Vagina (tissue), 2 donors: Measurements from ENCODE around the gene NRXN3.

Source experiments
- POLR2A ChIP-seq, 2 donors: fragments of 450-650 bp; IDR thresholded peaks; one replicate each; pipeline ENCODE4 v1.6.1; 2017; ENCODE audit warnings: antibody characterized with exemption in 2 of 2, mild to moderate bottlenecking in 2 of 2, moderate library complexity in 2 of 2
- TF ChIP-seq, protein P1 (sequence below), 3 experiments: fragments of 450-650 bp in 2 of 3; fragments of 200-600 bp in 1 of 3; sonication (generic) in 1 of 3; IDR thresholded peaks; one replicate each; pipeline ENCODE4 v1.5.1; 2017 to 2019; ENCODE audit warnings: antibody characterized with exemption in 3 of 3, mild to moderate bottlenecking in 2 of 3, moderate library complexity in 2 of 3

DNA sequence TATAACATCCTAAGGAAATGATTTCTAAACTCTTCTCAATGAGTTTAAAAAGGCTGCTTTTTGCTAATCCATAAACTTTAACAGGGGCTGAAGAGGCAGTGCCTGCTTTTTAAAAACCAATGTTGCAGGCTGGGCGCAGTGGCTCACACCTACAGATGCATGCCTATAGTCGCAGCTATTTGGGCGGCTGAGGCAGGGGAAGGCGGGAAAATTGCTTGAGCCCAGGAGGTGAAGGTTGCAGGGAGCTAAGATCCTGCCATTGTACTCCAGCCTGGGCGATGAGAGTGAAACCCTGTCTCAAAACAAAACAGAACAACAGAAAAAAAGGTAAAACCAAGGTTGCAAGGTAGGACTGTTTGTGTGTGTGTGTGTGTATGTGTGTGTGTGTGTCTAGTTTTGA is 1509.9 kb downstream of the NRXN3 start:
- TF ChIP-seq, protein P1, sequence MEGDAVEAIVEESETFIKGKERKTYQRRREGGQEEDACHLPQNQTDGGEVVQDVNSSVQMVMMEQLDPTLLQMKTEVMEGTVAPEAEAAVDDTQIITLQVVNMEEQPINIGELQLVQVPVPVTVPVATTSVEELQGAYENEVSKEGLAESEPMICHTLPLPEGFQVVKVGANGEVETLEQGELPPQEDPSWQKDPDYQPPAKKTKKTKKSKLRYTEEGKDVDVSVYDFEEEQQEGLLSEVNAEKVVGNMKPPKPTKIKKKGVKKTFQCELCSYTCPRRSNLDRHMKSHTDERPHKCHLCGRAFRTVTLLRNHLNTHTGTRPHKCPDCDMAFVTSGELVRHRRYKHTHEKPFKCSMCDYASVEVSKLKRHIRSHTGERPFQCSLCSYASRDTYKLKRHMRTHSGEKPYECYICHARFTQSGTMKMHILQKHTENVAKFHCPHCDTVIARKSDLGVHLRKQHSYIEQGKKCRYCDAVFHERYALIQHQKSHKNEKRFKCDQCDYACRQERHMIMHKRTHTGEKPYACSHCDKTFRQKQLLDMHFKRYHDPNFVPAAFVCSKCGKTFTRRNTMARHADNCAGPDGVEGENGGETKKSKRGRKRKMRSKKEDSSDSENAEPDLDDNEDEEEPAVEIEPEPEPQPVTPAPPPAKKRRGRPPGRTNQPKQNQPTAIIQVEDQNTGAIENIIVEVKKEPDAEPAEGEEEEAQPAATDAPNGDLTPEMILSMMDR (IDR thresholded peaks at IDR 0.05): no peak
- TF ChIP-seq POLR2A (IDR thresholded peaks at IDR 0.05): no peak
